WERI-Rb-1 (cell line): Measurements from ENCODE around the gene TMEM134.
A peak's percentile ranks its signal among the peaks of the same experiment; 100 is the strongest.

Experiments used
- DNase-seq: peaks from one replicate; pipeline ENCODE4 v3.0.0-alpha.2; 2020
- H3K27ac ChIP-seq: fragments of 250-450 bp; sonication (Bioruptor Pico); 2 replicates; pipeline ENCODE4 v1.5.1; 2020; ENCODE audit warnings: mild to moderate bottlenecking, moderate library complexity
- H3K27me3 ChIP-seq: fragments of 250-450 bp; sonication (Bioruptor Pico); 2 replicates; pipeline ENCODE4 v1.5.1; 2021; ENCODE audit warnings: mild to moderate bottlenecking, low read depth, moderate library complexity; ENCODE audit not compliant: insufficient read depth, severe bottlenecking
- H3K36me3 ChIP-seq: fragments of 250-450 bp; sonication (Bioruptor Pico); 2 replicates; pipeline ENCODE4 v1.5.1; 2020; ENCODE audit warnings: mild to moderate bottlenecking, moderate library complexity
- H3K4me3 ChIP-seq: 2 replicates; pipeline ENCODE4 v1.5.1; 2011; ENCODE audit warnings: low read depth, mild to moderate bottlenecking, control low read depth, low read length
- H3K9me3 ChIP-seq: fragments of 250-450 bp; sonication (Bioruptor Pico); 2 replicates; pipeline ENCODE4 v1.5.1; 2021; ENCODE audit warnings: mild to moderate bottlenecking, moderate library complexity; ENCODE audit not compliant: severe bottlenecking
- CTCF ChIP-seq: IDR thresholded peaks from 2 replicates; pipeline ENCODE4 v1.5.1; 2011; ENCODE audit warnings: low read depth, mild to moderate bottlenecking, control low read depth, inconsistent platforms, low read length

TMEM134 gene

DNA sequence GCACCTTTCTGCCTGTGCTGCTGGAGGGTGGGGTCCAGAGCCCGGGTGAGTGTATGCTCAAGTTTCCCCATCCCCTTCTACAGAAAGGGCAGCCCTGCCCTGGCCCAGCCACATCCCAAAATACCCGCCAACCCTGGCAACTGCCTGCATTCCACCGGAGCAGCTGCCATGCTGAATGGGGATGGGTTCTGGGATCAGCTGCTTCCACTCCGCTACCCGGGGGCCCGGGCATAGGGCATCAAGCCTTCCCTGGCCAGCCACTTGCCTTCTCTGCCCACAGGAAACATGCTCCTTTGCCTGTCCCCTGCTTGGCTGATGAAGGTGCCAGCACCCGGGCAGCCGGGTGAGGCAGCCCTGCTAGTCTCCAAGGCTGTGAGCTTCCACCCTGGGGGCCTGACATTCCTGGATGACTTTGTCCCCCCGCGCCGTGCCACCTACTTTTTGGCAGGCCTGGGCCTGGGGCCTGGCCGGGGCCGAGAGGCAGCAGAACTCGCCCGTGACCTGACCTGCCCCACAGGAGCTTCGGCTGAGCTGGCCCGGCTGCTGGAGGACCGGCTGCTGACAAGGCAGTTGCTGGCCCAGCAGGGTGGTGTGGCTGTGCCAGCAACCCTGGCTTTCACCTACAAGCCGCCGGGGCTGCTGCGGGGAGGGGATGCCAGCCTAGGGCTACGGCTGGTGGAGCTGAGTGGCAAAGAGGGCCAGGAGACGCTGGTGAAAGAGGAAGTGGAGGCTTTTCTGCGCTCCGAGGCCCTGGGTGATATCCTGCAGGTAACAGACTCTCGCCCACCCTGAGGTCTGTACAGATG is 50.4 kb downstream of the TMEM134 start:
- no peak overlapping the region for H3K27ac ChIP-seq
- no peaks in the 10 kb centered on the region for H3K9me3 ChIP-seq
- no peak for TF ChIP-seq CTCF
- no peaks in the 10 kb centered on the region for H3K27me3 ChIP-seq
- no peak for DNase-seq
- no peak overlapping the region for H3K4me3 ChIP-seq
- no peaks in the 10 kb centered on the region for H3K36me3 ChIP-seq

DNA sequence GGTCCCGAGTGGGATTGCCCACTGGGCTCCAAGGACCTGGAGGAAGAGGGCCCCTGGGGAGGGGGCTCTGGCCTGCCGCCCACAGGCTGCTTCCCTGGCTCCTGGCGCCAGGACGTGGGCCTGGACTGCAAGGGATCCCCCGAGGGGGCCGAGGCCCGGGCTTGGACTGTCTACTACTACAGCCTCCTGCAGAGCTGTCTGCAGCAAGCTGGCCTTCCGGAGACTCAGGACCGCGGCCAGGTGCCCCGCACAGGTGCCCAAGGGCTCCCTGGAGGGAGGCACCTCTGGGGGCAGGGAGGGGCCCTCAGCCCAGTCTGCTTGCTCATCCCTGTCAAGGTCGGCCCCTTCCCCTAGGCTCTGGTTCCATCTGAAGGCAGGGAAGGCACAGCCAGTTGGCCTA is 51.6 kb downstream of the TMEM134 start:
- Histone ChIP-seq H3K36me3 (no peaks in the 10 kb centered on the region), H3K9me3 (no peaks in the 10 kb centered on the region), H3K27me3 (no peaks in the 10 kb centered on the region), H3K27ac (no peak overlapping the region), H3K4me3 (no peak overlapping the region)
- no peak for DNase-seq
- no peak for TF ChIP-seq CTCF

GRCh38 chr11:67416416-67417335 is 52.4 kb downstream of the TMEM134 start:
- Histone ChIP-seq H3K27me3 (no peaks in the 10 kb centered on the region), H3K4me3 (no peak overlapping the region)

GRCh38 chr11:67415501-67416304 is 53.3 kb downstream of the TMEM134 start, which contains the start of gene CARNS1:
CARNS1 (plus strand) TSS chr11:67415678; CDS start chr11:67416200, 522 bp downstream.
- H3K36me3 ChIP-seq = no peaks in the 10 kb centered on the region
- H3K27ac ChIP-seq = no peak within 1 kb of the TSS
- peak within 1 kb of the TSS; percentile 13 for H3K4me3 ChIP-seq
- TF ChIP-seq CTCF = no peak
- H3K9me3 ChIP-seq = no peaks in the 10 kb centered on the region
- H3K27me3 ChIP-seq = no peaks in the 10 kb centered on the region
- peak; percentile 44 for DNase-seq

More at GRCh38 chr11:67416416-67417335, 52.4 kb downstream of the TMEM134 start:
- no peak overlapping the region for H3K27ac ChIP-seq
- H3K9me3 ChIP-seq = no peaks in the 10 kb centered on the region
- H3K36me3 ChIP-seq = no peaks in the 10 kb centered on the region
- TF ChIP-seq CTCF = no peak
- DNase-seq = no peak

DNA sequence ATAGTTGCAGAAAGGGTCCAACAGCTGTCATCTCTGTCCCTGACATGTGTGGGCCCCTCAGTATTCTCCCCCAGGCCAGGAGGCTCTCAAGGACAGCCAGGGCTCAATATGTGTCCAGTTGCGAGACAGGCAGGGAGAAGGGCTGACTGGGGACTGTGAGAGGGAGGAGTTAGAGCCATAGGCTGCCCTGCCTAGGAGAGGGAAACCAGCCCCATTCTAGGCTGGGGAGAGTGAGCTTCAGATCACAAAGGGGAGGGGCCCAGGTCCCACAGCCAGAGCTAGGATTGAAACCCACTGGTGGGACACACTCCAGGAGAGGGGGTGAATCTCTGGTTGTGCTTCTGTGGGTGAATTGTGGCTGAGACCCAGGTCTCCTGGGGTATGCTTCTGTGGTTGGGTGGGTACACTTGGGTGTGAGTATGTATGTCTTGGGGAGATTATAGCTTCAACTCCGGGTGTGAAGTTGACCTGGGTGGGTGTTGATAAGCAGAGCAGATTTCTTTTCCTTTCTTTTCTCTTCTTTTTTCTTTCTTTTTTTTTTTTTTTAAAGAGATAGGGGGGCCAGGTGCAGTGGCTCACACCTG is 55.7 kb downstream of the TMEM134 start:
- Histone ChIP-seq H3K9me3 (no peaks in the 10 kb centered on the region), H3K27ac (no peak overlapping the region; the same call in 1 of the 2 replicates), H3K27me3 (no peaks in the 10 kb centered on the region), H3K36me3 (no peaks in the 10 kb centered on the region), H3K4me3 (no peak overlapping the region)
- TF ChIP-seq CTCF = no peak
- no peak for DNase-seq
